NCI-H2029 treated with DMSO at 0.1 percent for 48 hours (cell line): Measurements from ENCODE around the gene TRMT1.

Experiments
- DNase-seq: peaks from one replicate; lab custom pipeline; 2025; lab: John Stamatoyannopoulos, UW

TRMT1 gene

DNA sequence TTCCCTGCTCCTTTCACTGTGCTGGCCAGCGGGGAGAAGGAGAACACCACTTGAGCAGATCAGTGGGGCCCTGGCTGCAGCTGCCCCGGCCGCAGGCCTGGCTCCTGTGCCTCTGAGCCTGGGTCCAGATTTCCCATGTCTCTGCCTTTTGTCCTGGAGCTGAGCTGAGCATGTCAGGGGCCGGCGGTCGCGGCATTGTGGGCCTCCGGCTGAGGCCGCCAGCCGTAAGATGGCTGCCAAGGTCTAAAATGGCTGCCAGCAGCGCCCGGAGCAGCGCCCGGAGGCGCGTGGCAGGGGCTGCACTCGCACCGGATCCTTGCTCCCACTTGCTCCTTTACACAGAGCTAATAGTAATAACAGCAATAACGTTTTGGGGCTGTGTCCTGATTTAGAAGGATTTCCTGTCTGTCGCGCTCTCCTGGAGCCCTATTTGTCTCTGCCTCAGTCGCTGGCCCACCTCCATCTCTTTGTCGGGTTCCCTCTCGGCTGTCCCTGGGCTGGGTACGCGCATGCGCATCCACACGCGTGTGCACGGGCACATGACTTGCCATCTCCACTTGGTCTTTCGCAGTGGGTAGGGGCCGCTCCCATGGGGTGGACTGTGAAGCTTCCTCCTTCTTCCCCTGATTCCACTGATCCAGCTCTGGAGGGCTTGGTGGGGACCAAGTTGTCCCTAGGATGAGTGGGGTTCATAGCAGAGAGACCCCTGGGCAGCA is 46.0 kb downstream of the TRMT1 start:
- no peak for DNase-seq

GRCh38 chr19:13069415-13070359 is 46.9 kb downstream of the TRMT1 start:
- DNase-seq, result no peak

DNA sequence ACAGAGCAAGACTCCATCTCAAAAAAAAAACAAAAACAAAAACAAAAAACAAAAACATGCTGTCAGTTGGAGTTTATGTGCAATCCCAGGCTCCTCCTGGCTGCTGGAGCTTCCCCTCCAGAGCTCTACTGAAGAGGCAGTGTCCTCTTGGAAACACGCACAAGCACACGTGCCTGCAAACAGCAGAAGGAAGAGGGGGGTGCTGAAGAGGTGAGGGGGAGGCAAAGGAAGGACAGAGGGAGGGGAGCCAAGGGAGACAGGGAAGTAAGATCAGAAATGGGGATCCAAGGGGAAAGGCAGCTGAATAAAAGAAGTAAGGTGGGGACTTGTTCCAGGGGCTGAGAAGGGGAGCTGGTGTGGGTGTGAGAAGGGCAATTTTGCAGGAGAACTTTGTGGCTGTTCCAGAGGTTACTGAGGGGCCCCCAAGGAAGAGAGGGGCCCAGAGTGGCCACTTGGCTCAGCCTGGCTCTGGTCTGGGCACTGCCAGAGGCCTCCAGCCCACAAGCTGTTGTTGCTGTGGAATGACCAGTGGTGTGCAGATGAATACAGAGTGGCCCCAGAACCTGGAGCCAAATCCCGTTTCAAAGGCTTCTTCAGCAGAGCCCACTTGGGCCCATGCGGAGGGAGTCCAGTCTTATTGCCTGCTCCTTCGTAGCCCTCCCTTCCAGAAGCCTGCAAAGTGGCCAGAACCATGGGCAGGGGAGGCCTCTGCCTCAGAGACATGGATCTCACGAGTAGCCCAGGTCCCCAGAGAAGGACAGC is 48.3 kb downstream of the TRMT1 start:
- DNase-seq, result no peak

DNA sequence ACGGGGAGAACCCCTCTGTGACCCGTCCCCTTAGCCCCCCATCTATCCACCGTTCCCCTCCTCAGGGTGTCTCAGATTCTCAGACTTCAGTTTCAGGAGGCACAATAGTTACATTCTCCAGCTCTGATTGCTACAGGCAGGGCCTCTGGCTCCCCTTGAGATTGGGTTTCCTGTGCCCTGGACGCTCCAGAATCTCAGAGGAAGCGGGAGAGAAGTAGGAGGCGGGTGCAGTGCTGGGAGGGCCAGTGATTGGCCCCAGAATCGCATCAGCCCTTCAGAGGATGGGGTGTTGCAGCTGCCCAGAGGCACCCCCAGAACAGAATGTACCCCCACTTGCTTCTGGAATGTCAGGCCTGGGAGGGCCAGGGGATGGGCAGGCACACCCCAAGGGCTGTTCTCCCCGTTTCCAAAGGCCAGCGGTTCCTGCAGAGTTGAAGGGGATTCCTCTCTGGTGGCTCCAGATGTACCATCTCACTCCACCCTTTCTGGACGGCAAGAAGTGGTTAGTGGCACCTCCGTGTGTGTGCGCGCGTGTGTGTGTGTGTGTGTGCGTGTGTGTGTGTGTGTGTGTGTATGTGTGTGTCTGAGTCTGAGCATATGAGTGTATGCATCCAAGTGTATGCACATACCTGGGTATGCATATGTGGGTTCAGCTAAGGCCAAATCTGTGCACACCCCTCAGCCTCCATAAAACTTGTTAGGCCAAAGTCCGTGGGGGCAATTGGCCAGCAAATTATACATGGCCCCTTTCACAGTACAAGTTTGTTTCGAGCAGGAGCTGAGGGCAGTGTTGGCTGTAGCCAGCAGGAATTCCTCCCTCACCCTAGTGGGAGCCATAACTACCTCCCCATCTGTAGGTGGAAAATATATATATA is 49.4 kb downstream of the TRMT1 start:
- DNase-seq, result no peak

DNA sequence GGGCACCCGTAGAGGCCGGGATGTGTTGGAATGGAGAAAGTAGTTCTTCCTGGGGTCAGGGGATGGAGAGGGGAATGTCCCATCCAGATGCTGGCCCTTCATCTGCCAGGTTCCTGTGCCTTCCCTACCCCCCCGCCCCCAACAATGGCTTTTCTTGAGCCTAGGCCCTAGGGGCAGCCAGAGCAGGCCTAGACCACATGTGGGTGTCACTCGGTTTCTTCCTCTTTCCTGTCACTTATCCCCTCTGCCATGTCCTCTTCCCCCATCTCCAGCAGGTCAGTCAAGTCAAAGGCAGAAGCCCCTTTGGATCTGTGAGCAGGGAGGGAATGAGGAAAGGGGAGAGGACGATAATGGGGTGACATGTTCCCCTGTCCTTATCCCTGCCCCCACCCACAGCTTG is 50.3 kb downstream of the TRMT1 start:
- no peak for DNase-seq

DNA sequence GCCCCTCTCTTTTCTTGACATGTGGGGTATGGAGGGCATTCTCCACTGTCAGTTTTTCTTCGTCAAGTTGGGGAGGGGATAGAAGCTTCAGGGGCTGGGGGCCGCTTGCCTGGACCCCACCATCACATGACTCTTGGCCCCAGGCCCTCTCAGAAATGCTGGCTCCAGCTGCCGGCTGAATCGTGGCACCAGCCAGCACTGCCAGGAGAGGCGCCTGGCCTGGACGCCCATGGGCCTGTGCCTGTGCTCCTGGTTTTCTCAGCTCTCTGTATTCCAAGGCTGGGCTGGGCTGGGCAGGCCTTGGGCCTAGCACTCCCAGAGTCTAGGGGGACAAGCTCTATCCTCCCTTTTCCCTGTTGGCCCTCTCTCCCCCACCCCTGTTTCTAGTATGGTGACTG is 52.4 kb downstream of the TRMT1 start:
- DNase-seq, result no peak

- no peak for DNase-seq
These were observed 53.0 kb downstream of the TRMT1 start for GRCh38 chr19:13063461-13064091.

GRCh38 chr19:13062317-13062716 is 54.2 kb downstream of the TRMT1 start:
- no peak for DNase-seq

DNA sequence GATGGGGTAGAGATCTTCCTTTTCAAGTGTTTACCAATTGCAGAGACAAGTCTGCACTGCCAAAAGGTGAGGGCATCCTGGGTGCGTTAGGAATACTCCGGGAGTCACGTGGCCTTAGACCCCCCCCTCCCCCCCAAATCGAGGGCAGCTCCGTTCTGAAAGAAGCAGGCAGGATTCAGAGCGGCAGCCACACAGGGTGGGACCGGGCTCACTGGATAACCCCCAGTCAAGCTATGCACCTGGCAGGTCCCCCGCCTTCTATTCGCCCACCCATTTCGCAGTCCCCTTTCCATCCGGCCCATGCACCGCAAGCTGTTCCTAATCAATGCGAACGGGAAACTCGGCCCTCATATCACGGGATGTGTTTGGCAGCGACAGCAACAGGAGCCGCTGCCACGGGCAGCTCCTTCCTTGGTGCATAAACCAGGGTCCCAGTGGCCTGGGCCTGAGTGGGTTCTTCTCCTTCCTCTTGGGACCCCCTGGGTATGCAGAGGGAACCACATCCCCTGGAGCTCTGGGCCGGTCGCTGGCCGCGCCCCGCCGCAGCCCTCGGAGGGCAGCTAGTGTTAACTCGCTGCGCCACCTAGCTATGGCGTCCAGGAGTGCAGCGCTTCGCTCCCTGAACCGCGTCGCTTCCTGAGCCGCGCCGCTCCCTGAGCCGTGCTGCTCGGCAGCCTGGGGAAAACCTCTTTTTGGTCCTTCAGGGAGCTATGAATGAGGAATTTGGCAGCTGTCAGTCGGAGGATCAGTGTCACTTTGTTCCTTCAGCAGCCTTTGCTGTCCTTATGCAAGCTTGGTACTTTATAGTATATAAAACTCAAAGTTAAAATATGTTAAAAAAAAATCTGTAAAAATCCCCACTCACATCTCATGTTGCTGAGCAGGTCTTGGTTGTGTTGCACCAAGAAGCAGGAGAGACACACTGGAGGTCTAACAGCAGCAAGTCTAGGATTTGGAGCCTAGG is 55.3 kb downstream of the TRMT1 start:
- DNase-seq, result peak; percentile 64

DNA sequence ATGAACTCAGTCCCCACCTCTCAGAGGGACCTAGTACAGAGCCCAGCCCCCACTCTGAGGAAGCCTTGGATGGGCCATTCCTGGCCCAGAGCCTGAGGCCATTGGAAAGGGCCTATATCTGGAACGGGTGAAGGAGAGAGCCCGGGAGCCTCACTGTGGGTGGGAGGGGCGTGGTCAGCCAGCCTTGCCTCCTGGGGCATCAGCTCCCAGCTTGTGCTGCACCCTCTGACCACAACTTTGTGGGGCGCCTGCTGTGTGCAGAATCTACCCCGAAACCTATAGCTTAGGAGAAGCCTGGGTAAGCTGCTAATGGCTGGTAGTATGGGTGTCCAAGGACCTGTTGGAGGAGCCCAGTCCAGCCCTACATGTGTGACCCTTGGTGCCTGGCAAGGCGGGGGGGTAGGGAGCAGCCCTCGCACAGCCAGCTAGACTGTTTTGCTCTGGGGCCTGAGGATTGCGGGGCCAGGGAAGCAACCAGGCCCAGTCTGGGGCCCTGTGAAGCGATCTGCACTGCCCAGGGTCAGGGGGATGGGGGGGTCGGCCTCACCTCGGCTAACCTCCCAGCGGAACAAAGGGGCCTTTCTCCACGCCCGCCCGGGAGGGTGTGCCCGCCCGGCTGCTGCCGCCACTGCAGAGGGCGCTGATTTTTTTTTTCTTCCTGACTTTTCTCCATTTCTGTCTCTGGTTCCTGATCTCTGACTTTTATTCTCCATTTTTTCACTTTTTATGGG is 56.1 kb downstream of the TRMT1 start:
- no peak for DNase-seq

DNA sequence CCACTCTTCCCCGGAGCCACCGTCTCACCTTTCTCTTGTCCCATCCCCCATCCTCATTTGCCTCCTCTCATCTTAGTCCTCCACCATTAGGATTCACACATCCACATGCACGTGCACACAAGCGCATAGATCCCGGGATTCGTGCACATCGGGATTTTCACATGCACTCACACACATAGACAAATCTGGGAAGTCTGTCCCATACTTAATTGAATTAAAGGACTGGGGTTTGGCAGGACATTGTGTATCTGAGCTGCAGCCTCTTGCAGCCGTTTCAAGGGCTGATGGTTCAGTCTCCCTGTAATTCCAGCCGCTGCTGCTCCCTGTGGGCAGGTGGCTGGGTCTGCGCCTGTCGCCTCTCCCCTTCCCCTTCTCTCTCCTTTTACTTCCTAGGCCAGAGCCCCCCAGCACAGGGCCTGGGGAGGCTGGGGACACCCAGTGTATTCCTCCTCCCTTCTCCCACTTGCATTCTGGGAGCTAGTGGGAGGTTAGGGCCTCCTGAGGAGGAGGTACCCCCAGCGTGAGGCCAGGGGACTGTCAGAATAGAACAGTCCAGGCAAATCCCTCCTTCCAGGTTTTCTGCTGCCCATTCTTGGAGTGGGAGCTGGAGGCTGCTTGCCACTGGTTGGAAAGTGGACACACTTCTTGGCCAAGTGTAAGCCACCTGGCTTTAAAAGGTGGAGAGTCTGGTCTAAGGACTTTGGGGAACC is 57.4 kb downstream of the TRMT1 start:
- DNase-seq, result no peak

GRCh38 chr19:13057744-13058143 is 58.8 kb downstream of the TRMT1 start:
- no peak for DNase-seq

GRCh38 chr19:13057147-13057572 is 59.4 kb downstream of the TRMT1 start:
- no peak for DNase-seq

- DNase-seq, result no peak
These were observed 60.4 kb downstream of the TRMT1 start for GRCh38 chr19:13056052-13056660.

GRCh38 chr19:13055213-13056051 is 61.1 kb downstream of the TRMT1 start:
- no peak for DNase-seq
